ENCODE measurements around the gene NOXO1. TPM values are rescaled to one million over a fixed set of nuclear protein-coding genes. Genes with fewer than 3 reads are reported as not detected.
"Not testable (repeated sequence)": the region's sequence is repeated elsewhere in the genome, so short reads cannot be mapped to it uniquely, and the experiment has no call there.

NOXO1 gene
- polyA plus RNA-seq, 6 donors from 2014 or later = not detected

- DNase-seq (peak; percentile 98), ATAC-seq (ENCODE audit: low read depth in 2 of 2) (peak; percentile 94)
- Mint-ChIP-seq H3K4me1 (peaks cover 25 to 46% (median 45%) of the 10 kb centered on the region in 3 donors), H3K27me3 (no peaks in the 10 kb centered on the region), H3K27ac (peak within 1 kb of the TSS; percentile 97 to 99 (median 98)), H3K4me3 (peak within 1 kb of the TSS; percentile 92 to 96 (median 95)), H3K36me3 (peaks cover 5 to 8% of the 10 kb centered on the region in 2 donors), H3K9me3 (peaks cover 0 to 2% (median 0%) of the 10 kb centered on the region in 7 donors)
These were observed 16.5 kb downstream of the NOXO1 start, which contains the start of gene RPS2 for GRCh38 chr16:1964506-1965395. Gene RPS2, minus strand, starts transcription at chr16:1964826. Its CDS starts 201 bp downstream, at chr16:1964625.

GRCh38 chr16:1963806-1964505 lies 17.3 kb downstream of the NOXO1 start:
- H3K27me3 Mint-ChIP-seq = no peaks in the 10 kb centered on the region
- peaks cover 0 to 2% (median 0%) of the 10 kb centered on the region in 7 donors for H3K9me3 Mint-ChIP-seq
- DNase-seq = no peak
- peaks cover 29 to 47% (median 45%) of the 10 kb centered on the region in 3 donors for H3K4me1 Mint-ChIP-seq
- H3K27ac Mint-ChIP-seq = peak overlapping the region; percentile 91 to 99 (median 97)
- peak in 1 of 2 donors; percentile 15 for ATAC-seq (ENCODE audit: low read depth in 2 of 2)
- peak overlapping the region; percentile 89 to 96 (median 95) for H3K4me3 Mint-ChIP-seq
- H3K36me3 Mint-ChIP-seq = peaks cover 5 to 8% of the 10 kb centered on the region in 2 donors

- Mint-ChIP-seq H3K4me1 (peaks cover 29 to 47% (median 45%) of the 10 kb centered on the region in 3 donors), H3K27ac (peak overlapping the region in 4 of 6 donors; percentile 37 to 98 (median 76)), H3K4me3 (peak overlapping the region; percentile 24 to 96 (median 94))
- H3K27me3 Mint-ChIP-seq; DNase-seq; H3K36me3 Mint-ChIP-seq; ATAC-seq (ENCODE audit: low read depth in 2 of 2); H3K9me3 Mint-ChIP-seq: not testable (repeated sequence)
These were observed 18.8 kb downstream of the NOXO1 start for GRCh38 chr16:1962161-1963153.

GRCh38 chr16:1961651-1962067 lies 19.6 kb downstream of the NOXO1 start:
- peak overlapping the region in 1 of 6 donors; percentile 98 for H3K27ac Mint-ChIP-seq

GRCh38 chr16:1960665-1961630 lies 20.3 kb downstream of the NOXO1 start:
- Mint-ChIP-seq H3K4me1 (peaks cover 29 to 47% (median 46%) of the 10 kb centered on the region in 3 donors), H3K27me3 (peaks cover 0 to 4% (median 0%) of the 10 kb centered on the region in 3 donors), H3K4me3 (peak overlapping the region; percentile 86 to 96 (median 90)), H3K36me3 (peaks cover 5 to 8% of the 10 kb centered on the region in 2 donors), H3K27ac (peak overlapping the region in 5 of 6 donors; percentile 71 to 98 (median 89)), H3K9me3 (peaks cover 0 to 2% (median 0%) of the 10 kb centered on the region in 7 donors)
- ATAC-seq (ENCODE audit: low read depth in 2 of 2) (no peak), DNase-seq (no peak)

More at GRCh38 chr16:1961651-1962067, 19.6 kb downstream of the NOXO1 start:
- Mint-ChIP-seq H3K4me3 (peak overlapping the region in 7 of 8 donors; percentile 8 to 96 (median 64)), H3K9me3 (peaks cover 0 to 2% (median 0%) of the 10 kb centered on the region in 7 donors), H3K36me3 (peaks cover 5 to 8% of the 10 kb centered on the region in 2 donors), H3K27me3 (peaks cover 0 to 2% (median 0%) of the 10 kb centered on the region in 3 donors), H3K4me1 (peaks cover 29 to 47% (median 47%) of the 10 kb centered on the region in 3 donors)
- no peak for ATAC-seq (ENCODE audit: low read depth in 2 of 2)
- DNase-seq = no peak

GRCh38 chr16:1959269-1960039 lies 21.8 kb downstream of the NOXO1 start, which contains the start of gene NDUFB10:
Gene NDUFB10, plus strand, starts transcription at chr16:1959538. Its CDS starts 87 bp downstream, at chr16:1959625.
- Mint-ChIP-seq H3K9me3 (peaks cover 0 to 2% (median 0%) of the 10 kb centered on the region in 7 donors), H3K27me3 (peaks cover 0 to 4% (median 0%) of the 10 kb centered on the region in 3 donors), H3K4me1 (peaks cover 25 to 37% (median 34%) of the 10 kb centered on the region in 3 donors), H3K36me3 (peaks cover 5 to 8% of the 10 kb centered on the region in 2 donors), H3K4me3 (peak within 1 kb of the TSS; percentile 86 to 96 (median 90)), H3K27ac (peak within 1 kb of the TSS; percentile 72 to 98 (median 88))
- peak; percentile 91 for DNase-seq
- peak; percentile 89 to 94 for ATAC-seq (ENCODE audit: low read depth in 2 of 2)

- peak overlapping the region; percentile 9 to 96 (median 88) for H3K4me3 Mint-ChIP-seq
- DNase-seq = no peak
- peak overlapping the region in 2 of 6 donors; percentile 86 to 98 for H3K27ac Mint-ChIP-seq
- H3K9me3 Mint-ChIP-seq = peaks cover 0 to 2% (median 0%) of the 10 kb centered on the region in 7 donors
- peaks cover 3 to 6% of the 10 kb centered on the region in 2 donors for H3K36me3 Mint-ChIP-seq
- ATAC-seq (ENCODE audit: low read depth in 2 of 2) = peak; percentile 4 to 19
- H3K4me1 Mint-ChIP-seq = peaks cover 21 to 32% (median 27%) of the 10 kb centered on the region in 3 donors
- H3K27me3 Mint-ChIP-seq = peaks cover 0 to 4% (median 0%) of the 10 kb centered on the region in 3 donors
These were observed 22.5 kb downstream of the NOXO1 start for GRCh38 chr16:1958715-1959268.

GRCh38 chr16:1958143-1958491 lies 23.2 kb downstream of the NOXO1 start:
- DNase-seq = not testable (repeated sequence)

GRCh38 chr16:1957434-1958142 lies 23.7 kb downstream of the NOXO1 start:
- ATAC-seq (ENCODE audit: low read depth in 2 of 2); H3K36me3 Mint-ChIP-seq; DNase-seq; H3K27ac Mint-ChIP-seq; H3K9me3 Mint-ChIP-seq; H3K27me3 Mint-ChIP-seq: not testable (repeated sequence)
- H3K4me3 Mint-ChIP-seq = peak overlapping the region in 1 of 8 donors; percentile 12
- peaks cover 16 to 22% (median 17%) of the 10 kb centered on the region in 3 donors for H3K4me1 Mint-ChIP-seq

More at GRCh38 chr16:1958143-1958491, 23.2 kb downstream of the NOXO1 start:
- not testable (repeated sequence) for H3K27ac Mint-ChIP-seq; H3K27me3 Mint-ChIP-seq; H3K9me3 Mint-ChIP-seq; ATAC-seq (ENCODE audit: low read depth in 2 of 2); H3K36me3 Mint-ChIP-seq
- Mint-ChIP-seq H3K4me3 (peak overlapping the region in 1 of 8 donors; percentile 12), H3K4me1 (peaks cover 16 to 25% (median 21%) of the 10 kb centered on the region in 3 donors)

GRCh38 chr16:1953734-1954133 lies 27.5 kb downstream of the NOXO1 start:
- no peak for DNase-seq
- ATAC-seq (ENCODE audit: low read depth in 2 of 2) = no peak
- Mint-ChIP-seq H3K27ac (no peak overlapping the region), H3K36me3 (no peaks in the 10 kb centered on the region), H3K4me3 (no peak overlapping the region), H3K27me3 (peaks cover 0 to 16% (median 0%) of the 10 kb centered on the region in 3 donors), H3K4me1 (peaks cover 0 to 2% (median 0%) of the 10 kb centered on the region in 3 donors), H3K9me3 (no peaks in the 10 kb centered on the region)
